Measurements from ENCODE around the gene GPC3.
A peak's percentile ranks its signal among the peaks of the same experiment; 100 is the strongest.
"Not testable (repeated sequence)": the region's sequence is repeated elsewhere in the genome, so short reads cannot be mapped to it uniquely, and the experiment has no call there.

The GPC3 gene

DNA sequence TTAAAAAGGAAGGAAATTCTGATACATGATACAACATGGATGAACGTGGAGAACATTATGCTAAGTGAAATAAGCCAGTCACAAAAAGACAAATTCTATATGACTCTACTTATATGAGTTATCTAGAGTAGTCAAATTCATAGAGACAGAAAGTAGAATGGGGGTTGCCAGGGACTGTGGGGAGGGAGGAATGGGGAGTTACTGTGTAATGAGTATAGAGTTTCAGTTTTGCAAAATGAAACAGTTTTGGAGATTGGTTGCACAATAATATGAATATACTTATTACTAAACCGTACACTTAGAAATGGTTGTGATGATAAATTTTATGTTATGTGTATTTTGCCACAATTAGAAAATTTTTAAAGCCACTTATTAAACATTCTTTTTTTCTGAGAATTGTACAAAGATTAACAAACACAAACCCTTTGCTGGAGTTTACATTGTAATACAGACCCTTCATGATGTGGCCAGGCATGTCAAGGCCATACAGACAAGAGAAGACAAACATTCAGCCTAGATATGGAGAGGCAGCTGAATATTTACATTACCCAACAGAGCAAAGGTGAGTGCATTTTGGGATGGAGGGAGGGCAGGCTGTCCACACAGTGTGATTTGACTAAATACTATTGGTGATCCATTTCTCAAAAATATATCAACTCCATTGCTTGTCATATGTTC, 21.2 kb upstream of the GPC3 start:
- Mint-ChIP-seq H3K4me1 (ENCODE audit: low read depth) (peaks cover 11% of the 10 kb centered on the region), H3K9me3 (no peaks in the 10 kb centered on the region), H3K4me3 (no peak overlapping the region), H3K36me3 (ENCODE audit: low read depth) (no peaks in the 10 kb centered on the region), H3K27me3 (peaks cover 67% of the 10 kb centered on the region), H3K27ac (peak overlapping the region; percentile 13)
- DNase-seq, result no peak

DNA sequence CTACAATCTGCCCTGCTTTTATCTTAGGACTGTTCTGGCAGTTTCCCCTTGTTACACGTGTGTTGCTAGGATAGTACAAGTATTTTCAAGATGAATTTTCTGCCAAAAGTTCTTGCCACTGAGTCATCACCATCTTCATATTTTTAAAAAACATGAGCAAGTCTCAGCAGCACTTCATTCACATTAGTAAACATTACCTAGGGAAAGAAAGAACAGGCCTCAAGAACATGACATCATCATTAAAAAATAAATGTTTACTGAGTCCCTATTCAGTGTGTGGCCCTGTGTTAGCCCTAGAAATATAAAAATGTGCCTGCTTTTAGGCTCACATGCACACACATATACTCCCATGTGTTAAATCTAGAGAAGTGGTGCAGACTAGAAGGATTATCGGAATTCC, 18.7 kb upstream of the GPC3 start:
- peaks cover 67% of the 10 kb centered on the region for H3K27me3 Mint-ChIP-seq
- H3K9me3 Mint-ChIP-seq, result no peaks in the 10 kb centered on the region
- H3K4me1 Mint-ChIP-seq (ENCODE audit: low read depth), result peaks cover 10% of the 10 kb centered on the region
- no peak for DNase-seq
- no peak overlapping the region for H3K4me3 Mint-ChIP-seq
- H3K27ac Mint-ChIP-seq, result no peak overlapping the region
- H3K36me3 Mint-ChIP-seq (ENCODE audit: low read depth), result no peaks in the 10 kb centered on the region

DNA sequence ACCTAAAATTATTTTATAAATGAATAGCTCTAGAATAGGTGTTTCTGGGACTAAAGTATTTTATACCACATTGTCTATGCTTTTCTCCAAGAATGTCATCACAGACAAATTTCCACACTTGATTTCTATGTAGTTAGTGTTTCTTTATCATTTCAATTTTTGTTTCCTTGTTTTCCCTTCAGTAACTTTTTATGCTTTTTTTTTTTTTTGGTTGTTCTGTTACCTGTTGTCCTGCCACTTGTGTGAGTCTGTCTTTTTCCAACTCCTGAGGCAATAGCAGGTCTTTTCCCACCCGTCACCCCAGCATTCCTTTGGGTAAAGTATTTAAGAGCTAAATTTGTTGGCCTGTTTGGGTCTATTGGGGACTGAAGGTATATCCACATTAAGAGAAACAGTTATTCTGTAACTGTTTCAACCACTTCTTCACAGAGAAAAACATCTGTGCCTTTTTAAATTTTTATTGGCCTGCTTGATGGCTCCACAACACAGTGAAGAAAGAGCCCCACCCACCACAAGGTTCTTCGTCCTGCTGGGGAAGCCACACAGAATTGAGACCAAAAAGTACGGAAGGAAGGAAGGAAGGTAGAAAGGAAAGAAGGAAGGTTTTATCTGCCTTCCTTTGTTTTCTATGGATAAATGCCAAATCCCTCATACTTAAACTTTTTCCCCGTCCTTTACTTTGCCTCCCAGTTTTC, 17.7 kb upstream of the GPC3 start:
- H3K27me3 Mint-ChIP-seq, result peaks cover 70% of the 10 kb centered on the region
- H3K4me1 Mint-ChIP-seq (ENCODE audit: low read depth), result peaks cover 13% of the 10 kb centered on the region
- no peaks in the 10 kb centered on the region for H3K36me3 Mint-ChIP-seq (ENCODE audit: low read depth)
- no peak for DNase-seq
- H3K4me3 Mint-ChIP-seq, result no peak overlapping the region
- H3K9me3 Mint-ChIP-seq, result no peaks in the 10 kb centered on the region
- no peak overlapping the region for H3K27ac Mint-ChIP-seq

DNA sequence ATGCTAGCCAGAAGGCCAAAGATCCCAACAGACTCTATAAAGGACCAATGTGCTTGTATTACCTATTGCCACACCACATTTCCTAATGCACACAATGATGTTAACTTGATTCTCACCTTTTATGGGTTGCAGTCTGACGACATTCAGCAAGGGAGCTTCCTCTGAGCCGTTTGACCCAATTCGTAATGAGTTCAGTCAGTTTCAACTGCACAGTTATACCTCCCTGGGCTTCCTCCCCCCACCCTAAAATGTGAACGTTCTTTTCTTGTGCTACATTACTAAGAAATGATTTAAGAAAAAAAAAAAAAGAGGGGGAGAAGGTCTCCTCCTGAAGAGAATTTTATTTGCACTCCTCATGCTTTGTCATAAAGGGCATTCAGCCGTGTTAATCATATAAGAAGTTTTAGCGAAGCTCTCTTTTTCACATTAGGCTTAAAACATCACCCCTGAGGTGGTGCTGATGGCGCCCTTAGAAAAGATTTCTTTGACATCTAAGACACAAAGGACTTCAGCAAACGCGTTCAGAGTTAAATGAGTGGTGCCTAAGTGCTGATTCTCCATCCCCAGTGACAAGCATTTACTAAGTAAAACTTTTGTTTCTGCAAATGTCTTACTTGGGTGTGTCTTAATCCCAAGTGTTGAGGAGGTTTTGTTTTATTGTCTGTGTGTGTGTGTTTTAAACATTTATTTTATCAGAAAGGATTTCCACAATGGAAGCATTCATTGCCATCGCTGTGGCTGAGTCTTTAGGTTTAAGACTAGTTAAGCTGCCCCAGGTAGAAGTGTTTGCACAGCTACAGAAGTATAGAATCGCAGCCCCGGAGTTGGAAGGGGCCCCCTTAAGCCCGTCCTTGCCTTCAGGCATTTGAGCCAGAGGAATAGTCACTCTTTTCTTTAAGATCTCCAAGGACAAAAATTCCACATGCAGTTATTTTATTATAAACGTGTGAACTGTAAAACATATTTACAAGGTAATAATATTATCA, 15.2 kb upstream of the GPC3 start:
- Mint-ChIP-seq H3K9me3 (no peaks in the 10 kb centered on the region), H3K27ac (no peak overlapping the region), H3K27me3 (peaks cover 72% of the 10 kb centered on the region), H3K36me3 (ENCODE audit: low read depth) (no peaks in the 10 kb centered on the region), H3K4me3 (no peak overlapping the region), H3K4me1 (ENCODE audit: low read depth) (peaks cover 3% of the 10 kb centered on the region)
- DNase-seq, result no peak

DNA sequence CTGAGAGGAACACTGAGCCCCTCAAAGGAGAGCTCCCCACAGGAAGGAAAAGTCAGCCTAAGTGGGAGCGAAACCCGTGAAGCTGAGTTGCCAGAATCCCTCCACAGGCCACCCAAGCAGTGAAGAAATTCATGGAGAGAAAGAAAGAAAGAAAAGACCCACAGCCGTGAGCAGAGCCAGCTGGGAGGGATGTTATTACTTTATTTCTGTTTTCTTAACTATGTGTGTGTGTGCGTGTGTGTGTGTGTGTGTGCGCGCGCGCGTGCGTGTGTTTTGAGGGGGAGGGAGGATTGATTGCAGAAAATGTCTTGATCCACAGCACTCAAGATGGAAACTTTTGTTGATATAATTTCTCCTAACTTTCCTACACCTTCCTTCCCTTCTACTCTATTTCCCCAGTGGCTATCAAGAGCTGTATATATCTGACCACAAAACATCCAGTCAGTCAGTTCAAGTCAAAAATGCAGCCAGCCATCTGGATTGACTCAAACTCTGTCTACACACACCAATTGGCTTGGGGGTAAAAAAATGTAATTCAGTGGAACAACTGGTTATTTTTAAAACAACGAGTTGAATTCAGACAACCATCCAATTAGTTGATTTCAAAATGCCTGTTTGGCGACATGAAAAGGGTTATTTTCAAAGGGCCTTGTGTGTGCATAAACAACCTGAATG, 13.8 kb upstream of the GPC3 start:
- Mint-ChIP-seq H3K27me3 (peaks cover 71% of the 10 kb centered on the region), H3K36me3 (ENCODE audit: low read depth) (no peaks in the 10 kb centered on the region), H3K27ac (no peak overlapping the region), H3K4me3 (no peak overlapping the region), H3K9me3 (no peaks in the 10 kb centered on the region), H3K4me1 (ENCODE audit: low read depth) (peaks cover 3% of the 10 kb centered on the region)
- DNase-seq, result no peak

DNA sequence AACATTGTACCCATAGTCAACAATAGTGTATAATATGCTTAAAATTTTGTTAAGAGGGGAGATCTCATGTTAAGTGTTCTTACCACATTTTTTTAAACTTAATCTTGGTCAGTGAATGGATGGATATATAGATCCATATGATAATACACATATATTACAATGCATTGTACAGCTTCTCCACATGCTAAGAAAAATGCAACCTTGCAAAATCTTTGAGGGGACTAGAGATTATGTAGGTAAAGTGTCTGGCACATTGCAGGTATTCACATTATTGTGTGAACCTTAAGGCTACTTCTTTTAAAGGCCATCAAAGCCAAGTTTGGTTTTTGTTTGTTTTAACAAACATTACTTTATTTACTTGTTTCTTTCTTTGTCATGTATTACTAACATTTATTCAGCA, 10.4 kb upstream of the GPC3 start:
- no peak overlapping the region for H3K4me3 Mint-ChIP-seq
- no peak overlapping the region for H3K27ac Mint-ChIP-seq
- H3K9me3 Mint-ChIP-seq, result no peaks in the 10 kb centered on the region
- no peaks in the 10 kb centered on the region for H3K36me3 Mint-ChIP-seq (ENCODE audit: low read depth)
- H3K27me3 Mint-ChIP-seq, result peaks cover 70% of the 10 kb centered on the region
- H3K4me1 Mint-ChIP-seq (ENCODE audit: low read depth), result peaks cover 3% of the 10 kb centered on the region
- DNase-seq, result no peak

DNA sequence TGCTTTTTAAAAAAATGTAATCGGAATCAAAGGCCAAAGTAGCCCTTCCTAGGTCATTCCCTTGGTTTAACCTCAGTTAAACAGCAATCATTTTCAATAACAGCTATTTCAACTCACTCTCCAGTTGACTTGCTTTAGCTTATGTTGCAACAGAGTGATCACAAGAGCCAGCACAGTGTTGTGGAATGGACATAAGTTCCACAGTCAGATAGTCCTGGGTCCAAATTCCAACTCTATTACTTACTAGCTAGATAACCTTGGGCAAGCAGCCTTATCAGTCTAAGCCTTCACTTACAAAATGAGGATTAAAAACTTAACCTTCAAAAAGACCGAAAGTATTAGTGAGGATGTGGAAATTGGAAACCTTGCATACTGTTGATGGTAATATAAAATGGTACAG, 9.2 kb upstream of the GPC3 start:
- Mint-ChIP-seq H3K27ac (no peak overlapping the region), H3K36me3 (ENCODE audit: low read depth) (no peaks in the 10 kb centered on the region), H3K4me1 (ENCODE audit: low read depth) (peaks cover 3% of the 10 kb centered on the region), H3K27me3 (peaks cover 76% of the 10 kb centered on the region), H3K9me3 (no peaks in the 10 kb centered on the region), H3K4me3 (no peak overlapping the region)
- no peak for DNase-seq

DNA sequence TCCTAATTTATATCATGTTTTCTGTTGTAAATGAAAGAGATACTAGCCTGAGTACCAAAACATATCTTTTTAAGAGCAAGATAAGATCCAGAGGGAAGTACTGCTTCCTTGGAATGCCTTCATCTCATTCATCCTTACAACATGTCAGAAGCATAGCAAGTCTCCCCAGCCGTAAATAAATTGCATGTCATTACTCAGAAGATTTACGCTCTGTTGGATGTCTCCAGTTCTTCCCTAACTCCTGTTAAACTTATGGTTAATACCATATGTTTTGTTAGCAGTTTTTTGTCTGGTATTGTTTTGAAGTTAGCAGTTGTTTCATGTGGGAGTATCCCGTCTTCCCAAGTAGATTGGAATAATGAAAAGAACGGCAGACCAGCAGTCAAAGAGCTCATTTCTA, 7.5 kb upstream of the GPC3 start:
- H3K9me3 Mint-ChIP-seq, result no peaks in the 10 kb centered on the region
- peaks cover 62% of the 10 kb centered on the region for H3K27me3 Mint-ChIP-seq

DNA sequence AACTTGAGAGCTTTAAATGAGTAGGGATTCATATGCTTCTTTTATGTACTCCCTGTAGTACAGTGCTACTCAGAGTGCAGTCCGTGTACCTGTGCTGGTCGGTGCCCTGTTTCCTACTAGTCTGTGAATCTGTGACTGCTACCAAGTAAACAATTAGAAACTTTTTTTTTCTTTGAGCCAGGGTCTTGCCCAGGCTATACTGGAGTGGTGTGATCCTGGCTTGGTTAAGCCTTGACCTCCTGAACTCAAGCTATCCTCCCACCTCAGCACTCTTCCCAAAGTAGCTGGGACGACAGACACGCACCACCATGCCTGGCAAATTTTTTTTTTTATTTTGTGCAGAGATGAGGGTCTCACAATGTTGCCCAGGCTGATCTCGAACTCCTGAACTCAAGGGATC, 6.4 kb upstream of the GPC3 start:
- Mint-ChIP-seq H3K27ac (no peak overlapping the region), H3K36me3 (ENCODE audit: low read depth) (no peaks in the 10 kb centered on the region), H3K27me3 (peaks cover 55% of the 10 kb centered on the region), H3K4me3 (no peak overlapping the region), H3K9me3 (no peaks in the 10 kb centered on the region), H3K4me1 (ENCODE audit: low read depth) (no peaks in the 10 kb centered on the region)
- DNase-seq, result no peak

More for the DNA sequence above, 7.5 kb upstream of the GPC3 start:
- Mint-ChIP-seq H3K36me3 (ENCODE audit: low read depth) (no peaks in the 10 kb centered on the region), H3K4me1 (ENCODE audit: low read depth) (no peaks in the 10 kb centered on the region), H3K4me3 (no peak overlapping the region), H3K27ac (no peak overlapping the region)
- no peak for DNase-seq

DNA sequence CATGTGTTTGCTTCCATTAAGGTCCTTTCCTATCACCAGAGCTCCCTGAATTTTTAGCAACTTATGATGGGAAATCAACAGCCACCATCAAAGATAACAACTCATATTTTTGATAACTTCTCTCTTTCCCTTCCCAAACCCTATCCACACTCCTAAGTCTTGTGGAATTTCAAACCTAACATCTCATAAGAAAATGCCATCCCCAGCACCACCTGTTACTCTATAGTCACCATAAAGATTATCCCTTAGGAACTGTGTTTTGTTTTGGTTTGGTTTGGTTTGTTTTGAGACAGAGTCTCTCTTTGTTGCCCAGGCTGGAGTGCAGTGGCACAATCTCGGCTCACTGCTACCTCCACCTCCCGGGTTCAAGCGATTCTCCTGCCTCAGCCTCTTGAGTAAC, 5.7 kb upstream of the GPC3 start:
- H3K27me3 Mint-ChIP-seq, result peaks cover 53% of the 10 kb centered on the region
- H3K27ac Mint-ChIP-seq; H3K9me3 Mint-ChIP-seq; H3K4me3 Mint-ChIP-seq; H3K4me1 Mint-ChIP-seq (ENCODE audit: low read depth); H3K36me3 Mint-ChIP-seq (ENCODE audit: low read depth); DNase-seq: not testable (repeated sequence)

DNA sequence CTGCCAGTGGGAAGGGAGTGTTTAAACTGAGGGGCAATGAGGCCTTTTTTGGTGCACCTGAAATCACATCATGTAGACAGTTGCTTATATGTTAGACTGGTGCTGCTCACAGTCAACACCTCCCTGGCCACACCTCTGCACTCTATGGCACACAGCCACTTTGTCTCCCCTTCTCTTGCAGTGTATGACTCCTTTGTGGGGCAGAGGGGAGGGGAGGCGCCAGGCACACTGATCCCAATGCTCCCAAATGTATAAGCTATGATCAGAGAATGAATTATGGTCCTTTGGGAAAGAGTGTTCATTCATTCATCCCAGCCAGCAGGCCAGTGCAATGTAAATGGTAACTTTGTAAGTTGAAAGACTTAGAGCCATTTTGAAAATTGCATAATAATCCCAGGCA, 4.6 kb upstream of the GPC3 start:
- Mint-ChIP-seq H3K4me3 (no peak overlapping the region), H3K36me3 (ENCODE audit: low read depth) (no peaks in the 10 kb centered on the region), H3K27me3 (peaks cover 49% of the 10 kb centered on the region), H3K9me3 (no peaks in the 10 kb centered on the region), H3K4me1 (ENCODE audit: low read depth) (peaks cover 3% of the 10 kb centered on the region), H3K27ac (no peak overlapping the region)
- DNase-seq, result no peak

DNA sequence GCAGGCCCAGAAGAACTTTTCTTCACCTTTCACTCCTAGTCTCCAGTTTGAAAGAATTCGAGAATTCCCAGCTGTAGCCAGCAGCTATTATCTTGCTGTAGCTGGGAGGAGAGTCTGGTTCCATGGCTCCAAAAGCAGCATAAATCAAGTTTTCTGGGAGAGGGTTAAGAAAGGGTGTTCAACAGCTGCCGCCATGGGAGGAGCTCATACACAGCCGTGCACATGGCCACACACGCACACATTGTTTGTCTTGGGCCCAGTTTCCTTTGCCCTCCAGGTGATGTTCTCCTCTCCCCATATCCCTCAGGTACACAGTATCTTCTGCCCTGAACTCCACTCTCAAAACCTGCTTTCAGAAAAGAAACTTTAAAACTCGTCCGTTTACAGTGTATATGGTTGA, 4.1 kb upstream of the GPC3 start:
- peaks cover 3% of the 10 kb centered on the region for H3K4me1 Mint-ChIP-seq (ENCODE audit: low read depth)
- no peak for DNase-seq
- no peaks in the 10 kb centered on the region for H3K36me3 Mint-ChIP-seq (ENCODE audit: low read depth)
- no peak overlapping the region for H3K4me3 Mint-ChIP-seq
- H3K27ac Mint-ChIP-seq, result no peak overlapping the region
- H3K27me3 Mint-ChIP-seq, result peaks cover 50% of the 10 kb centered on the region
- H3K9me3 Mint-ChIP-seq, result no peaks in the 10 kb centered on the region

DNA sequence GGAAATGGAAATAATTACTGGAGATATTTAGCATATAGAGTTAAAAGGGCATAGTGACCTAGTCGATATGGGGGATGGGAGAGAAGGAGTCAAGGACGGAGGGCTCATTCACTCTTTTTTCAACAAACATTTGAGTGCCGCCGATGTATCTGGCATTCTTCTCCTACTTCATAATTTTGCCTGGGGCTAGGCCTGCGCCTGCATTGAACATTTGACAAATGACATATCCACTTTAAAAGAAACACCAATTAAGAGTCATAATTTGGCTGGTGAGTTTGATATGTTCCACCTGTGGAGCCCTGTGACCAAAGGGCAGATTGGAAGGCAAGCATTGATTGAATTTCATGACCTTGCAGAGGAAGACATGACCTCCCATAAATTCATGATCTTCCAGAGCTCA, 2.6 kb upstream of the GPC3 start:
- DNase-seq, result no peak
- Mint-ChIP-seq H3K4me1 (ENCODE audit: low read depth) (peaks cover 7% of the 10 kb centered on the region), H3K27me3 (peaks cover 55% of the 10 kb centered on the region), H3K4me3 (no peak overlapping the region), H3K9me3 (no peaks in the 10 kb centered on the region), H3K27ac (no peak overlapping the region), H3K36me3 (ENCODE audit: low read depth) (no peaks in the 10 kb centered on the region)

DNA sequence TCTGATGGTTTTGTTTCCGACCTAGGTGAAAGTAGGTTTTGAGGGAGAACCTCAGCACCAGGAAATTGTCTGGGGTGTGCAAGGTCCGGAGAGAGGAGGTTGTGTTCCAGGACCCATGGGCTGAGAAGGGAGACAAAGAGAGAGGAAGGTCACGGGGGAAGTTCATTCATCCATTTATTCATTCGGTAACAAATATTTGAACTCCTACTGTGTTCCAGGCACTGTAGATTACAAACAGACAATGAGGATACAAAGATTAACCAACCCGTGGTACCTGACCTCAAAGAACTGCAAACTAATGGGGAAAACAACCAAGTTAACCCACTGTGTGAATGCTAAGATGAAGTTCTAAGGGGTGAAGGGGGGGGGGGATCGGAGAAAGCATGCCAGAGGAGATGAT, 1.8 kb upstream of the GPC3 start:
- H3K27me3 Mint-ChIP-seq, result peaks cover 59% of the 10 kb centered on the region
- no peaks in the 10 kb centered on the region for H3K9me3 Mint-ChIP-seq
- no peak for DNase-seq
- no peaks in the 10 kb centered on the region for H3K36me3 Mint-ChIP-seq (ENCODE audit: low read depth)
- no peak overlapping the region for H3K27ac Mint-ChIP-seq
- peaks cover 7% of the 10 kb centered on the region for H3K4me1 Mint-ChIP-seq (ENCODE audit: low read depth)
- H3K4me3 Mint-ChIP-seq, result no peak overlapping the region

Data from activated T-cell treated with anti-CD3 and anti-CD28 coated beads, Interleukin-2, amount 50 U/mL, for 24 hours (primary cell).